HEK293T (cell line): Measurements from ENCODE around the gene ANKMY1.

Source experiments
- CTCF ChIA-PET: fragments of 350-600 bp; formaldehyde crosslinking; extraction: SDS; loops from one replicate; lab custom pipeline; 2021; ENCODE audit warnings: antibody characterized with exemption, inconsistent platforms; lab: Yijun Ruan, JAX
- POLR2A ChIA-PET: fragments of 350-600 bp; formaldehyde crosslinking; extraction: SDS; loops from one replicate; lab custom pipeline; 2020; ENCODE audit warnings: antibody characterized with exemption, inconsistent platforms; lab: Yijun Ruan, JAX
- DNase-seq: peaks from one replicate; pipeline ENCODE4 v3.0.0; 2012; ENCODE audit warnings: mixed read lengths; ENCODE audit errors: extremely low spot score
- ARNT ChIP-seq: fragments of 450-650 bp; IDR thresholded peaks from 2 replicates; pipeline ENCODE4 v1.6.1; 2017; ENCODE audit warnings: mild to moderate bottlenecking
- BHLHE40 ChIP-seq: fragments of 450-650 bp; IDR thresholded peaks from 2 replicates; pipeline ENCODE4 v1.6.1; 2016; ENCODE audit warnings: mild to moderate bottlenecking, moderate library complexity, borderline replicate concordance
- CTBP1 ChIP-seq: fragments of 450-650 bp; IDR thresholded peaks from 2 replicates; pipeline ENCODE4 v1.6.1; 2016; ENCODE audit warnings: borderline replicate concordance
- ELF4 ChIP-seq: fragments of 450-650 bp; IDR thresholded peaks from 2 replicates; pipeline ENCODE4 v1.6.1; 2017; ENCODE audit warnings: antibody characterized with exemption
- FOXA1 ChIP-seq: fragments of 450-650 bp; IDR thresholded peaks from 2 replicates; pipeline ENCODE4 v1.6.1; 2016; ENCODE audit warnings: mild to moderate bottlenecking
- FOXK2 ChIP-seq: fragments of 450-650 bp; IDR thresholded peaks from 2 replicates; pipeline ENCODE4 v1.6.1; 2016; ENCODE audit warnings: mild to moderate bottlenecking
- FOXM1 ChIP-seq: fragments of 450-650 bp; IDR thresholded peaks from 2 replicates; pipeline ENCODE4 v1.6.1; 2017; ENCODE audit warnings: mild to moderate bottlenecking, borderline replicate concordance
- HDGF ChIP-seq: fragments of 450-650 bp; IDR thresholded peaks from 2 replicates; pipeline ENCODE4 v1.6.1; 2017; ENCODE audit warnings: antibody characterized with exemption, borderline replicate concordance
- L3MBTL2 ChIP-seq: fragments of 450-650 bp; conservative IDR thresholded peaks from 2 replicates; pipeline ENCODE4 v1.6.1; 2016; ENCODE audit warnings: mild to moderate bottlenecking
- LEF1 ChIP-seq: fragments of 450-650 bp; IDR thresholded peaks from 2 replicates; pipeline ENCODE4 v1.6.1; 2017; ENCODE audit warnings: mild to moderate bottlenecking, borderline replicate concordance
- NFRKB ChIP-seq: fragments of 450-650 bp; IDR thresholded peaks from 2 replicates; pipeline ENCODE4 v1.6.1; 2016; ENCODE audit warnings: mild to moderate bottlenecking, moderate library complexity
- SP1 ChIP-seq: fragments of 450-650 bp; IDR thresholded peaks from 2 replicates; pipeline ENCODE4 v1.6.1; 2017
- SUZ12 ChIP-seq: fragments of 450-650 bp; IDR thresholded peaks from 2 replicates; pipeline ENCODE4 v1.6.1; 2016; ENCODE audit warnings: mild to moderate bottlenecking
- TARDBP ChIP-seq: fragments of 450-650 bp; IDR thresholded peaks from 2 replicates; pipeline ENCODE4 v1.6.1; 2016
- ZNF384 ChIP-seq: fragments of 450-650 bp; IDR thresholded peaks from 2 replicates; pipeline ENCODE4 v1.6.1; 2016
- TF ChIP-seq, protein P1 (sequence below): fragments of 450-650 bp; IDR thresholded peaks from 2 replicates; pipeline ENCODE4 v1.6.1; 2016

Gene ANKMY1

DNA sequence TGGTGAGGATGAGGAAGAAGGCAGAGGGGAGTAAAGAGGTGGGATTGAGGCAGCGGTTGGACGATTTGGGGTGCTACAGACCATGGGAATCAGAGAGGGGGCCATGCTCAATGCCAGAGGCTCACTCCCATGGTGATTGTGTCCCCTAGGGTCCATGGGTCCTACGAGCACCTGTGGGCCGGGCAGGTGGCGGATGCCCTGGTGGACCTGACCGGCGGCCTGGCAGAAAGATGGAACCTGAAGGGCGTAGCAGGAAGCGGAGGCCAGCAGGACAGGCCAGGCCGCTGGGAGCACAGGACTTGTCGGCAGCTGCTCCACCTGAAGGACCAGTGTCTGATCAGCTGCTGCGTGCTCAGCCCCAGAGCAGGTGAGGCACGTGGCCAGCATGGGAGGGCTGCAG lies 34.0 kb upstream of the ANKMY1 start:
- POLR2A ChIA-PET: interaction anchor here (0.8 kb wide), 1 partner anchor 25 kb away, joined by 3 read pairs; no protein-coding TSS in a partner anchor
- no peak for DNase-seq
- TF ChIP-seq FOXA1 (no peak), HDGF (no peak), LEF1 (no peak), BHLHE40 (no peak), NFRKB (no peak), ZNF384 (no peak), TARDBP (no peak), CTBP1 (no peak), FOXM1 (no peak), L3MBTL2 (no peak)
- CTCF ChIA-PET: no interaction called here

DNA sequence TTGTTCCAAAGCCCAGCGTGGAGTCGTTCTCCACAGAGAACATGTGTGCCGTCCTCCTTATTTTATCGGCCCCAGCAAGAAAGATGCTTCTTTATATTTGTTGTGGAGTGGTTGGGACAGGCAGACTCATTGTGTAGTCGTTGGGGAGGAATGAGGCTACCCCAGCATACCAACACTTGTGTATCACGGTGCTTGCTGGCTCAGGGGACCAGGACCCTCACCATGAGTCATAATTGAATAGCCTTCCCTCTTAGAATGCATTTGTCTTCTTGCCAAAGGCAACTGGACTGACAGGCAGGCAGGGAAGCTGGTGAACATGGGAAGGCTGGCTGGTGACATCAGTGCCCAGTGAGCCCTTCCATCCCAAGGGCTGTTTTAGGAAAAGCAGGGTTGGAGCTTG lies 33.4 kb upstream of the ANKMY1 start:
- TF ChIP-seq SP1 (no peak), SUZ12 (no peak), FOXA1 (no peak), ARNT (no peak), LEF1 (no peak), L3MBTL2 (no peak), ELF4 (no peak), FOXK2 (no peak), NFRKB (no peak), BHLHE40 (no peak), TARDBP (no peak), FOXM1 (no peak), CTBP1 (no peak), HDGF (no peak), ZNF384 (no peak)
- TF ChIP-seq, protein P1, sequence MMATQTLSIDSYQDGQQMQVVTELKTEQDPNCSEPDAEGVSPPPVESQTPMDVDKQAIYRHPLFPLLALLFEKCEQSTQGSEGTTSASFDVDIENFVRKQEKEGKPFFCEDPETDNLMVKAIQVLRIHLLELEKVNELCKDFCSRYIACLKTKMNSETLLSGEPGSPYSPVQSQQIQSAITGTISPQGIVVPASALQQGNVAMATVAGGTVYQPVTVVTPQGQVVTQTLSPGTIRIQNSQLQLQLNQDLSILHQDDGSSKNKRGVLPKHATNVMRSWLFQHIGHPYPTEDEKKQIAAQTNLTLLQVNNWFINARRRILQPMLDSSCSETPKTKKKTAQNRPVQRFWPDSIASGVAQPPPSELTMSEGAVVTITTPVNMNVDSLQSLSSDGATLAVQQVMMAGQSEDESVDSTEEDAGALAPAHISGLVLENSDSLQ: no peak
- DNase-seq: no peak
- ChIA-PET POLR2A (no interaction called here), CTCF (no interaction called here)

DNA sequence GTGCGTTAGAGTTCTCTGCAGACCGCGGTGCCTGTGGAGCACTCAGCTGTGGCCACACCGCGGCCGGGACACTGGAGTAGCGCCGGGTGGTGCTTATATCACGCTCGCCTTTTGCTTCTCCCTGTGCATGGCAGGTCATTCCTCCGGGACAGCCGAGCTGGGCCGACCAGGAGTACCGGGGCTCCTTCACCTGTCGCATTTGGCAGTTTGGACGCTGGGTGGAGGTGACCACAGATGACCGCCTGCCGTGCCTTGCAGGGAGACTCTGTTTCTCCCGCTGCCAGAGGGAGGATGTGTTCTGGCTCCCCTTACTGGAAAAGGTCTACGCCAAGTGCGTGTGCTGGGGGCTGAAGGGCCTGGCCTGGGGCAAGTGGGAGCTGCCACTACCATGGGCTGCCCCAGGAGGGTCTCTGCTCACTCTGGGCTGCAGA lies 32.9 kb upstream of the ANKMY1 start:
- CTCF ChIA-PET: no interaction called here
- TF ChIP-seq ZNF384 (no peak), ELF4 (no peak), CTBP1 (no peak), LEF1 (no peak), SUZ12 (no peak), FOXK2 (no peak), SP1 (no peak), FOXA1 (no peak), TARDBP (no peak), BHLHE40 (no peak), ARNT (no peak), FOXM1 (no peak), NFRKB (no peak), L3MBTL2 (no peak), HDGF (no peak)
- TF ChIP-seq, protein P1: no peak
- POLR2A ChIA-PET: no interaction called here
- DNase-seq: no peak

DNA sequence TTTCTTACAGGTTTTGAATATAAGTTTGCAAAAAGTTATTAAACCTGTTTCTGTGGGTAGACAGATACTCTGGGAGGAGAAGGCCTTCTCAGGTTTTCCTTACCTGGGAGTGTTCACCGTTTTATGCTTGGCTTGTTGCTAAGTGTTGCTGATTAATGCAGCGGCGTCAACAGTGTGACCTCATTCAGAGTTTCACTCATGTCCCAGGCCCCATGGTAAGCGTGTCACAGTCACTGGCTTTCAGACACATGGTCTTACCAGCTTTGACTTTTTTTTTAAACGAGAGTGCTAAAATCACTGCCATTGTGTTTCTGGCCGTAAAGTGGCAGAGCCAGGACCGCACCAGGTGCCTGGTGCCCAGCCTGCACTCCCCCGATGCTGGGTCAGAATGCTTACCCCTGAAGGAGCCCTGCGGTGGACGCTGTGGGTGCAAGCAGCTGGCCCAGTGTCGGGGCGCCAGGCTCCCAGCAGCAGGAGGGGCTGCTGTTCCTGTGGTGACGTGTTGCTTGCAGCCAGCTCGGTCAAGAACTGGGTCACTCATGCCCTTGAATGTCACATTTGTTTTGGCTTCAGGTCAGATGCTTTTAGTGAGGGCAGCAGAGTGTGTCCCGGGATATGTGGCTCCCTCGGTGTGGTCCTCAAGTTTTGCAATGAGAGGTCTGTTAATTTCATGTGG lies 32.2 kb upstream of the ANKMY1 start:
- TF ChIP-seq LEF1 (no peak), ZNF384 (no peak), FOXK2 (no peak), FOXM1 (no peak), FOXA1 (no peak), NFRKB (no peak), TARDBP (no peak), SUZ12 (no peak), ARNT (no peak), L3MBTL2 (no peak), SP1 (no peak), HDGF (no peak), CTBP1 (no peak), ELF4 (no peak), BHLHE40 (no peak)
- TF ChIP-seq, protein P1: no peak
- ChIA-PET CTCF (interaction anchor here (1.7 kb wide), 1 partner anchor 14 kb away, joined by 5 read pairs; no protein-coding TSS in a partner anchor), POLR2A (no interaction called here)
- DNase-seq: no peak

DNA sequence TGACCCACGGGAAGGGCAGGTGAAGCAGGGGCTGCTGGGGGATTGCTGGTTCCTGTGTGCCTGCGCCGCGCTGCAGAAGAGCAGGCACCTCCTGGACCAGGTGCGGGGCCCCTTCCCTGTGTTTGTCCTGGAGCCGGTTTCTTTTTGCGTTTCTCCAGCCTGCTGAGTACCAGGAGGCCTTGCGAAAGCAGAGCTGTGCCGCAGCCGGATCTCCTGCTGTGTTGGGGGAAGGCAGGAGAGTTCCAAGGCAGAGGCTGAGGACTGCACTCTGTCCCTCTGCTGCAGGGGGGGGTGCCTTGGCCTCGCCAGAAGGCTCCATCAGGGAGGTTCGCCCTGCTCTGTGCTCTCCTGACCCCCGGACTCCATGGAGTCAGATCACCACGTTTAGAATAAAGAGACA lies 31.6 kb upstream of the ANKMY1 start:
- TF ChIP-seq ARNT (no peak), SUZ12 (no peak), FOXM1 (no peak), L3MBTL2 (no peak), LEF1 (no peak), SP1 (no peak), TARDBP (no peak), FOXK2 (no peak), NFRKB (no peak), FOXA1 (no peak), HDGF (no peak), ELF4 (no peak), ZNF384 (no peak), BHLHE40 (no peak), CTBP1 (no peak)
- CTCF ChIA-PET: interaction anchor here (1.7 kb wide), 1 partner anchor 15 kb away, joined by 5 read pairs; no protein-coding TSS in a partner anchor

More for the DNA sequence above, 31.6 kb upstream of the ANKMY1 start:
- POLR2A ChIA-PET: interaction anchor here (1.0 kb wide), 1 partner anchor 29 kb away, joined by 5 read pairs; the partner anchor contains the start of gene DUSP28
- DNase-seq: no peak
